Ascending aorta (tissue), 2 donors: ENCODE data around the gene KIAA0753. TPM values are rescaled to one million over a fixed set of nuclear protein-coding genes. Genes with fewer than 3 reads are reported as not detected.

ENCODE experiments used
- DNase-seq, 2 donors: peaks; one replicate each; pipeline ENCODE4 v3.0.0-alpha.2; 2019; ENCODE audit warnings: low spot score in 2 of 2
- H3K27ac ChIP-seq, 2 donors: fragments of 200-600 bp; sonication (generic); one replicate each; pipeline ENCODE4 v1.5.1; 2016 to 2017; ENCODE audit warnings: mild to moderate bottlenecking in 1 of 2
- H3K27me3 ChIP-seq: fragments of 200-600 bp; sonication (generic); one replicate; pipeline ENCODE4 v1.5.1; 2017
- H3K36me3 ChIP-seq, 2 donors: fragments of 200-600 bp; sonication (generic); one replicate each; pipeline ENCODE4 v1.5.1; 2016
- H3K4me1 ChIP-seq, 2 donors: fragments of 200-600 bp; sonication (generic); one replicate each; pipeline ENCODE4 v1.5.1; 2016 to 2017; ENCODE audit warnings: mild to moderate bottlenecking in 1 of 2
- H3K4me3 ChIP-seq, 2 donors: fragments of 200-600 bp; sonication (generic); one replicate each; pipeline ENCODE4 v1.5.1; 2016 to 2017; ENCODE audit warnings: mild to moderate bottlenecking in 1 of 2
- H3K9me3 ChIP-seq, 2 donors: fragments of 200-600 bp; sonication (generic); one replicate each; pipeline ENCODE4 v1.5.1; 2016
- intact Hi-C: fragments of 100-400 bp; cut with DNase I; formaldehyde crosslinking; loops from one replicate; pipeline ENCODE4 v1.15.1; 2023
- total RNA-seq: library from RNA; depleted of rRNA; stranded (reverse); fragments of >200 nt; gene quantifications from one replicate; pipeline ENCODE4 v1.1.0, GENCODE V29; 2016
- TF ChIP-seq, protein P1 (sequence below), 3 experiments: fragments of 200-600 bp in 2 of 3; fragments of 450-650 bp in 1 of 3; sonication (generic) in 2 of 3; IDR thresholded peaks; one replicate each; pipeline ENCODE4 v1.5.1; 2016 to 2019; ENCODE audit warnings: antibody characterized with exemption in 3 of 3, mild to moderate bottlenecking in 1 of 3, moderate library complexity in 1 of 3

The KIAA0753 gene
- total RNA-seq, 1 donor from 2014 or later: 2.9 TPM

- intact Hi-C loops: loop anchor here (10.0 kb wide), 1 partner anchor 61 kb away; no protein-coding TSS in a partner anchor
- H3K4me1 ChIP-seq: no peaks in the 10 kb centered on the region
- DNase-seq: no peak
- no peaks in the 10 kb centered on the region for H3K36me3 ChIP-seq
- H3K27ac ChIP-seq: no peak overlapping the region
- no peaks in the 10 kb centered on the region for H3K9me3 ChIP-seq
- H3K27me3 ChIP-seq: no peaks in the 10 kb centered on the region
- no peak overlapping the region for H3K4me3 ChIP-seq
- TF ChIP-seq, protein P1, sequence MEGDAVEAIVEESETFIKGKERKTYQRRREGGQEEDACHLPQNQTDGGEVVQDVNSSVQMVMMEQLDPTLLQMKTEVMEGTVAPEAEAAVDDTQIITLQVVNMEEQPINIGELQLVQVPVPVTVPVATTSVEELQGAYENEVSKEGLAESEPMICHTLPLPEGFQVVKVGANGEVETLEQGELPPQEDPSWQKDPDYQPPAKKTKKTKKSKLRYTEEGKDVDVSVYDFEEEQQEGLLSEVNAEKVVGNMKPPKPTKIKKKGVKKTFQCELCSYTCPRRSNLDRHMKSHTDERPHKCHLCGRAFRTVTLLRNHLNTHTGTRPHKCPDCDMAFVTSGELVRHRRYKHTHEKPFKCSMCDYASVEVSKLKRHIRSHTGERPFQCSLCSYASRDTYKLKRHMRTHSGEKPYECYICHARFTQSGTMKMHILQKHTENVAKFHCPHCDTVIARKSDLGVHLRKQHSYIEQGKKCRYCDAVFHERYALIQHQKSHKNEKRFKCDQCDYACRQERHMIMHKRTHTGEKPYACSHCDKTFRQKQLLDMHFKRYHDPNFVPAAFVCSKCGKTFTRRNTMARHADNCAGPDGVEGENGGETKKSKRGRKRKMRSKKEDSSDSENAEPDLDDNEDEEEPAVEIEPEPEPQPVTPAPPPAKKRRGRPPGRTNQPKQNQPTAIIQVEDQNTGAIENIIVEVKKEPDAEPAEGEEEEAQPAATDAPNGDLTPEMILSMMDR (IDR thresholded peaks at IDR 0.05): no peak
Measured at GRCh38 chr17:6546069-6546718, 94.3 kb downstream of the KIAA0753 start.

GRCh38 chr17:6545291-6545690, 95.2 kb downstream of the KIAA0753 start:
- Histone ChIP-seq H3K27ac (no peak overlapping the region), H3K9me3 (no peaks in the 10 kb centered on the region), H3K27me3 (no peaks in the 10 kb centered on the region), H3K4me3 (no peak overlapping the region), H3K36me3 (no peaks in the 10 kb centered on the region), H3K4me1 (no peaks in the 10 kb centered on the region)
- TF ChIP-seq, protein P1 (IDR thresholded peaks at IDR 0.05): no peak
- intact Hi-C loops: loop anchor here (10.0 kb wide), 1 partner anchor 60 kb away; no protein-coding TSS in a partner anchor
- no peak for DNase-seq

DNA sequence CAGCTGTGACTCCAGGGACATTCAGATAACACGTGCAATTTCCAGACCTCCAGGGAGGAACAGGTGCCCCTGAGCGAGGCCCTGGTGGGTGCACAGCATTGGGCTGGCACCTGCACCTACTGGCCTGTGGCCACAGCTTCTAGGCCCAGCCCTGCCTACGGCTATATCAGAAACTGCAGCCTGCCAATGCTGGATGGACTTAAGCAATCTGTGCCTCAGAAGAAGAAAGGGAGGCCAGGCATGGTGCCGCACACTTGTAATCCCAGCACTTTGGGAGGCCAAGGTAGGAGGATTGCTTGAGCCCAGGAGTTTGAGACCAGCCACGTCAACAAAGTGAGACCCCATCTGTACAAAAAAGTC, 96.5 kb downstream of the KIAA0753 start:
- no peaks in the 10 kb centered on the region for H3K4me1 ChIP-seq
- H3K27me3 ChIP-seq: no peaks in the 10 kb centered on the region
- TF ChIP-seq, protein P1 (IDR thresholded peaks at IDR 0.05): no peak
- intact Hi-C loops: loop anchor here (10.0 kb wide), 1 partner anchor 59 kb away; no protein-coding TSS in a partner anchor
- H3K27ac ChIP-seq: no peak overlapping the region
- no peak for DNase-seq
- H3K36me3 ChIP-seq: no peaks in the 10 kb centered on the region
- H3K9me3 ChIP-seq: no peaks in the 10 kb centered on the region
- no peak overlapping the region for H3K4me3 ChIP-seq

GRCh38 chr17:6543079-6544010, 97.2 kb downstream of the KIAA0753 start:
- no peaks in the 10 kb centered on the region for H3K4me1 ChIP-seq
- no peaks in the 10 kb centered on the region for H3K9me3 ChIP-seq
- DNase-seq: no peak
- H3K36me3 ChIP-seq: no peaks in the 10 kb centered on the region
- H3K27ac ChIP-seq: no peak overlapping the region
- no peak overlapping the region for H3K4me3 ChIP-seq
- no peaks in the 10 kb centered on the region for H3K27me3 ChIP-seq
- intact Hi-C loops: loop anchor here (10.0 kb wide), 1 partner anchor 59 kb away; no protein-coding TSS in a partner anchor
- TF ChIP-seq, protein P1 (IDR thresholded peaks at IDR 0.05): no peak

- Histone ChIP-seq H3K4me1 (no peaks in the 10 kb centered on the region), H3K27ac (no peak overlapping the region), H3K27me3 (no peaks in the 10 kb centered on the region), H3K4me3 (no peak overlapping the region), H3K9me3 (no peaks in the 10 kb centered on the region), H3K36me3 (no peaks in the 10 kb centered on the region)
- DNase-seq: no peak
- intact Hi-C loops: loop anchor here (10.0 kb wide), 1 partner anchor 58 kb away; no protein-coding TSS in a partner anchor
- TF ChIP-seq, protein P1 (IDR thresholded peaks at IDR 0.05): no peak
Measured at GRCh38 chr17:6542577-6542976, 97.9 kb downstream of the KIAA0753 start.
